Stomach (tissue), 4 donors: ENCODE measurements around the gene KRTAP10-2.

ENCODE experiments used
- EP300 ChIP-seq: sonication (generic); formaldehyde crosslinking; IDR thresholded peaks from one replicate; pipeline ENCODE4 v1.6.1; 2017; ENCODE audit warnings: antibody characterized with exemption
- POLR2A ChIP-seq, 4 donors: fragments of 450-650 bp; IDR thresholded peaks; one replicate each; pipeline ENCODE4 v1.6.1; 2016; ENCODE audit warnings: antibody characterized with exemption in 4 of 4, control low read depth in 2 of 4, mild to moderate bottlenecking in 1 of 4, moderate library complexity in 1 of 4
- POLR2AphosphoS5 ChIP-seq, 3 donors: sonication (generic); formaldehyde crosslinking; IDR thresholded peaks; one replicate each; pipeline ENCODE4 v1.6.1; 2016; ENCODE audit warnings: antibody characterized with exemption in 3 of 3
- TF ChIP-seq, protein P1 (sequence below), 7 experiments: fragments of 450-650 bp in 4 of 7; fragments of 200-600 bp in 3 of 7; sonication (generic) in 3 of 7; IDR thresholded peaks; one replicate each; pipeline ENCODE4 v1.5.1; 2016 to 2019; ENCODE audit warnings: antibody characterized with exemption in 7 of 7, control low read depth in 2 of 7, mild to moderate bottlenecking in 1 of 7

DNA sequence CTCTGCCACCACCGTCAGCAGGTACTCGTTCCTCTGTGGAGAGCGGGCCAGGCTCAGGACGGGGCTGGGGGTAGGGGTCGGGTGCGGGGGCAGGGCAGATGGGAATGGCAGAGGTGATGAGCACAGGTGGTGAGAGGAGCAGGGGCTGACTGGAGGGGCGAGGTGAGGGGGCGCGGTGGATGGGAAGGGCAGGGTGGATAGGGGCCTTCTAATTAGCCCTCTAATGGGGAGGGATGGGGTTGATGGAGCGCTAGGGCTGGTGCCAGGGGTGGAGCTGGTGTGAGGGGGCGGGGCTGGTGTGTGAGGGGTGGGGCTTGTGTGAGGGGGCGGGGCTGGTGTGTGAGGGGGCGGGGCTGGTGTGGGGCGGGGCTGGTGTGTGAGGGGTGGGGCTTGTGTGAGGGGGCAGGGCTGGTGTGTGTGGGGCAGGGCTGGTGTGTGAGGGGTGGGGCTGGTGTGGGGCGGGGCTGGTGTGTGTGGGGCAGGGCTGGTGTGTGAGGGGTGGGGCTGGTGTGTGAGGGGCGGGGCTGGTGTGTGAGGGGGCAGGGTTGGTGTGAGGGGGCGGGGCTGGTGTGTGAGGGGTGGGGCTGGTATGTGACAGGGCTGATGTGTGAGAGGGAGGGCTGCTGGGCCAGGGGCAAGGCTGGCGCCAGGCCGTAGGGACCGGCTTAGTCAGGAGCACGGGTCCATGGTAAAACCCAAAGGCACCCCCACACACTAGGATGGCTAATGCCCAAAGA is 17.2 kb downstream of the KRTAP10-2 start:
- TF ChIP-seq, protein P1, sequence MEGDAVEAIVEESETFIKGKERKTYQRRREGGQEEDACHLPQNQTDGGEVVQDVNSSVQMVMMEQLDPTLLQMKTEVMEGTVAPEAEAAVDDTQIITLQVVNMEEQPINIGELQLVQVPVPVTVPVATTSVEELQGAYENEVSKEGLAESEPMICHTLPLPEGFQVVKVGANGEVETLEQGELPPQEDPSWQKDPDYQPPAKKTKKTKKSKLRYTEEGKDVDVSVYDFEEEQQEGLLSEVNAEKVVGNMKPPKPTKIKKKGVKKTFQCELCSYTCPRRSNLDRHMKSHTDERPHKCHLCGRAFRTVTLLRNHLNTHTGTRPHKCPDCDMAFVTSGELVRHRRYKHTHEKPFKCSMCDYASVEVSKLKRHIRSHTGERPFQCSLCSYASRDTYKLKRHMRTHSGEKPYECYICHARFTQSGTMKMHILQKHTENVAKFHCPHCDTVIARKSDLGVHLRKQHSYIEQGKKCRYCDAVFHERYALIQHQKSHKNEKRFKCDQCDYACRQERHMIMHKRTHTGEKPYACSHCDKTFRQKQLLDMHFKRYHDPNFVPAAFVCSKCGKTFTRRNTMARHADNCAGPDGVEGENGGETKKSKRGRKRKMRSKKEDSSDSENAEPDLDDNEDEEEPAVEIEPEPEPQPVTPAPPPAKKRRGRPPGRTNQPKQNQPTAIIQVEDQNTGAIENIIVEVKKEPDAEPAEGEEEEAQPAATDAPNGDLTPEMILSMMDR (IDR thresholded peaks at IDR 0.05), result no peak
- TF ChIP-seq POLR2A (IDR thresholded peaks at IDR 0.05), result no peak
- no peak for TF ChIP-seq EP300
- no peak for TF ChIP-seq POLR2AphosphoS5 (IDR thresholded peaks at IDR 0.05)
